ENCODE data around the gene VRK3.
A peak's percentile ranks its signal among the peaks of the same experiment; 100 is the strongest.
"Not testable (repeated sequence)": the region's sequence is repeated elsewhere in the genome, so short reads cannot be mapped to it uniquely, and the experiment has no call there.

Gene VRK3

GRCh38 chr19:49987159-49987698, 37.9 kb downstream of the VRK3 start:
- peak; percentile 92 for DNase-seq

- no peak for DNase-seq
Measured at GRCh38 chr19:49986354-49986753, 38.8 kb downstream of the VRK3 start.

- no peak for DNase-seq
Measured at GRCh38 chr19:49985871-49986270, 39.3 kb downstream of the VRK3 start.

GRCh38 chr19:49984491-49984890, 40.7 kb downstream of the VRK3 start:
- no peak for DNase-seq

- peak; percentile 1 for DNase-seq
Measured at GRCh38 chr19:49983645-49984229, 41.4 kb downstream of the VRK3 start.

- no peak for DNase-seq
Measured at GRCh38 chr19:49981603-49982593, 43.3 kb downstream of the VRK3 start.

GRCh38 chr19:49978324-49978723, 46.8 kb downstream of the VRK3 start:
- no peak for DNase-seq

GRCh38 chr19:49977881-49978280, 47.3 kb downstream of the VRK3 start:
- DNase-seq: no peak

- no peak for DNase-seq
Measured at GRCh38 chr19:49977076-49977475, 48.1 kb downstream of the VRK3 start.

- no peak for DNase-seq
Measured at GRCh38 chr19:49976496-49976895, 48.7 kb downstream of the VRK3 start.

GRCh38 chr19:49975051-49975450, 50.1 kb downstream of the VRK3 start:
- no peak for DNase-seq

GRCh38 chr19:49973987-49974386, 51.2 kb downstream of the VRK3 start:
- no peak for DNase-seq

GRCh38 chr19:49972841-49973240, 52.3 kb downstream of the VRK3 start:
- no peak for DNase-seq

- no peak for DNase-seq
Measured at GRCh38 chr19:49971991-49972411, 53.2 kb downstream of the VRK3 start.

GRCh38 chr19:49969355-49969754, 55.8 kb downstream of the VRK3 start:
- DNase-seq: not testable (repeated sequence)

GRCh38 chr19:49968279-49968922, 56.8 kb downstream of the VRK3 start:
- DNase-seq: no peak

GRCh38 chr19:49960980-49961379, 64.2 kb downstream of the VRK3 start, which contains the start of gene SIGLEC11:
Gene SIGLEC11 (minus strand): TSS chr19:49961172. CDS start chr19:49961081, 91 bp downstream.
- DNase-seq: not testable (repeated sequence)

GRCh38 chr19:49959892-49960291, 65.3 kb downstream of the VRK3 start:
- DNase-seq: not testable (repeated sequence)

GRCh38 chr19:49958596-49958995, 66.6 kb downstream of the VRK3 start:
- not testable (repeated sequence) for DNase-seq

- not testable (repeated sequence) for DNase-seq
Measured at GRCh38 chr19:49958144-49958543, 67.0 kb downstream of the VRK3 start.

- no peak for DNase-seq
Measured at GRCh38 chr19:49957262-49957915, 67.8 kb downstream of the VRK3 start.

- no peak for DNase-seq
Measured at GRCh38 chr19:49956115-49956495, 69.1 kb downstream of the VRK3 start.

GRCh38 chr19:49954933-49955332, 70.2 kb downstream of the VRK3 start:
- no peak for DNase-seq
